Iris pigment epithelial cell (primary cell): ENCODE data around the gene BABAM2.
"Not testable (repeated sequence)": the region's sequence is repeated elsewhere in the genome, so short reads cannot be mapped to it uniquely, and the experiment has no call there.

Experiments
- DNase-seq: peaks from one replicate; pipeline ENCODE4 v3.0.0-alpha.2; 2011; ENCODE audit warnings: low read depth

Gene BABAM2

DNA sequence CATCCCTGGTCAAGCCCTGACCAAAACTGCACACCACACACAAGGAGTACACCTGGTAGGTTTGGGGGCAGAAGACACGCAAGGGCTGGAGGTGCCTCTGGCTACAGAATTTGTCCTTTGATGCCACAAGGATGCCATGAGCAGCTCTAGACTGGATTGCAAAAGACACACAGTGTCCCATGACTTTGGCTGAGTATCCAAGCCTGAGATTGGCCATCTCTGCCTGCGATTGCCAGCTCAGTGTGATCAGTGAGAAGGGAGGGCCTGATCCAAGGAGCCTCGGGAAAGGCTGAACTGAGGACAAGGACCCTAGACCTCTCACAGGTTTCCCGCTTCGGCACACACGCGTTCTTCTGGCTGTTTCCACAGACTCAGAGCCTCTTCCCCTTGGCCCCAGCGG is 442.2 kb downstream of the BABAM2 start:
- DNase-seq, result no peak

DNA sequence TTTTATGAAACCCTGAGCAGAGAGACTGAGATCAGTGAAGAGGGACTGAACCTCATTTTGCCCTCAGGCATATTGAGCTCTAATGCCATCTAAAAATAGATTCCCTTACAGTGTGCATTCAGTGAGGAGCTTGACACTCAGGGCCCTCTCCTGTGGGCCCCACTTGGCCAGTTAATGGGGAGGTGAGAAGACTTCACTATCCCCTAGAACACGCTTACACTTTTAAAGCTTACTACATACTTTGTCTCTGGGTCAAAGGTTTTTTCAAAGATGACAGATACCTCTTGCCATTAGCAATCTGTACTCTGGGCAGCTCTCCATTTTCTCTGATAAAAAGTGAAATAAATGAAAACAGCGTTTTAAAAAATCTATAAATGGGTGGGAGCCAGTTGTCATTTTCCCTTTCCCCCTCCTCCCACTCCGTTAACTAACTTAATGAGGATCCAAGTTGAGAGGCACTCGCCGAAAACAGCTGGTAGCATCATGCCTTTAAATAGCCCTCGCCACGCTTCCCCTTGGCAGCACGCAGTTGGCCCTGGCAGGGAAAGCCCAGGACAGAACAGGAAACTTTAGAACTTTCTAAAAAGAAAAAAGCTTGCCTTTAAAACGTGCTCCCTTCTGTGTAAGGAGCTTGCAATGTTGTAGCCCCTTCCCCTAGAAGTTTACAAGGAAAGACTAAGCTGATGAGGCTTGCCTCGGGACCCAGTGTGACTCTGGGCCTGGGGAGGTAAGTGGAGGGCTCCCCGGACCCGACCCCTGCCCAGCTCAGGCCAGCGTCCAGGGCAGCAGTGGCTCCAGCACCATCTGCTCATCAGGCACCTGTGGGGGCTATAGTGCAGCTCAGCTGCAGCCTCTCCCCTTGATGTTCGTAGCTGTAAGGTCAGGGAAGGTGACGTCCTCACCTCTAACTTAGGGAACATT is 443.3 kb downstream of the BABAM2 start:
- DNase-seq, result no peak

- no peak for DNase-seq
Observed at GRCh38 chr2:28334527-28334894, 444.0 kb downstream of the BABAM2 start.

GRCh38 chr2:28335265-28335664 is 444.7 kb downstream of the BABAM2 start:
- not testable (repeated sequence) for DNase-seq

DNA sequence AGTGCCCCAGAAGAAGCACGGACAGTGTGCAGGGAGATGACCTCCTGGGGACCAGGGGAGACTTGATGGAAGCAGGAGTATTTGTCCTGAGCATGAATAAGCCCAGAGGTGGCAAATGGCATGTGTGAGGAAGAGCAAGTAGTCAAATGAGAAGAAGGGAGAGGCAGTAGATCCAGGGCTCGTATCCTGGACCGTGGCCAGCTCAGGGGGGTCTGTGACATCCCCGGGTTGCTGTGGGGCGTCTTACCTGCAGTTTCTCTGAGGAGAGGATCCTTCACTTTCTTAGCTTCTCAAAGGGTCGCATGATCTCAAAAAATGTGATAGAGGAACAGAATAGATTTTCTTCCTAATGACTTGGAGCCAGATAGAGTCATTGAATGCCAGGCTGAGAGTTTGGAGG is 445.1 kb downstream of the BABAM2 start:
- DNase-seq, result no peak

GRCh38 chr2:28336264-28336980 is 445.9 kb downstream of the BABAM2 start:
- DNase-seq, result no peak

- DNase-seq, result no peak
Observed at GRCh38 chr2:28336982-28337627, 446.6 kb downstream of the BABAM2 start.

DNA sequence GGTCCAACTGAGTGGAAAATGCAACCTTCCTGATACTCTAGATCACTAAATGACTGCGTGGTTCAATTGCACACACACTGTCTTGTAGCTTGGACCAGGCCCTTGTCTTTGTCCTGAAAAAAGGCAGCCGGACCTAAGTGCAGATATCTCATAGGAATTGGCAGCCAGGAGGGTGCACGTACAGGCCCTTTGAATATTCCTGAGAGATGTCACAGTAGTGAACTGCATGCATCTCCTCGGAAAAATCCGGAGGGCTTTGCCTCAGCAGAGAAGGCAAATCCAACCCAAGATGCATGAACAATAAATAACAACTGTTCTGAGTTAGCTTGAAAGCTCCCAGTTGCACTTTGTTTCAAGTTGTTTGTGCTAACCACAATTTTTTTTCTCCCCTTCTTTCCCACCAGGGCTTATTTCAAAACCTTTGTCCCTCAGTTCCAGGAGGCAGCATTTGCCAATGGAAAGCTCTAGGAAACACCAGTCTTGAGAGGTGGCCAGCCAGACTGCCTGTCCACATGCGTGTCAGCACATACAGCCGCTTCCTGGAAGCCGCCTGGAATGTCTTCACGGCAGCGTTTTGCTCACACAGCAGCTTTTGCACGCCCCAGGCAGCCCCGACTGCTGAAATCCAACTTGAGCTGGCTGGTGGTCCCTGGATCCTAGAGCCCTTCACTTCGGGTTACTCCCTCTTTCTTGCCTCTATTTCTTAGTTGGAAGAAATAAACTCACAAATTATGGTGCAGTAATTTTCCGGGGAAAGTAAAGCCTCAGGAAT is 447.7 kb downstream of the BABAM2 start:
- peak; percentile 85 for DNase-seq

DNA sequence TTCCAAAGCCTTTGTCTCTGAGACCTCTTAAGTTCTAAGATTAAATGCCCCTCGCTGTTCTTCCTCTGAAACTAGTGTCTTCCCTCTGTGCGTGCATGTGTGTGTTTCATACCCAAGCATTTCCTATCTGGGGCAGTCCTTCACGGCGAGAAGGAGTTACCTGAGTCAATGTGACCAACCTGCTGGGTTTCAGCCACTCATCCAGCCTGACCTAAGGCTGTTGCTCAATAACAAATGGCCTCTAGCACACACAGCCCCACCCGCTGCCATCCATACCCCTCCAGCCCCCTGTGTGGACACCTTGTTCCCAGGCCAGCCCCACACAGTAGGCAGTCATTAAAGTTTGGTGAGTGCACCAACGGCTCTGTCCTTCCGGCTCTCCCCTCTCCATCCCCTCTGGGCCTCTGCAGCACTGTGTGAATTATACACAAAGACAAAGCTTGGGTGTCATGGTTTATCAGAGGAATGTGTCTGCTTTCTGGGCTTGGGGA is 448.3 kb downstream of the BABAM2 start:
- DNase-seq, result no peak

GRCh38 chr2:28339516-28340175 is 449.1 kb downstream of the BABAM2 start:
- DNase-seq, result no peak

DNA sequence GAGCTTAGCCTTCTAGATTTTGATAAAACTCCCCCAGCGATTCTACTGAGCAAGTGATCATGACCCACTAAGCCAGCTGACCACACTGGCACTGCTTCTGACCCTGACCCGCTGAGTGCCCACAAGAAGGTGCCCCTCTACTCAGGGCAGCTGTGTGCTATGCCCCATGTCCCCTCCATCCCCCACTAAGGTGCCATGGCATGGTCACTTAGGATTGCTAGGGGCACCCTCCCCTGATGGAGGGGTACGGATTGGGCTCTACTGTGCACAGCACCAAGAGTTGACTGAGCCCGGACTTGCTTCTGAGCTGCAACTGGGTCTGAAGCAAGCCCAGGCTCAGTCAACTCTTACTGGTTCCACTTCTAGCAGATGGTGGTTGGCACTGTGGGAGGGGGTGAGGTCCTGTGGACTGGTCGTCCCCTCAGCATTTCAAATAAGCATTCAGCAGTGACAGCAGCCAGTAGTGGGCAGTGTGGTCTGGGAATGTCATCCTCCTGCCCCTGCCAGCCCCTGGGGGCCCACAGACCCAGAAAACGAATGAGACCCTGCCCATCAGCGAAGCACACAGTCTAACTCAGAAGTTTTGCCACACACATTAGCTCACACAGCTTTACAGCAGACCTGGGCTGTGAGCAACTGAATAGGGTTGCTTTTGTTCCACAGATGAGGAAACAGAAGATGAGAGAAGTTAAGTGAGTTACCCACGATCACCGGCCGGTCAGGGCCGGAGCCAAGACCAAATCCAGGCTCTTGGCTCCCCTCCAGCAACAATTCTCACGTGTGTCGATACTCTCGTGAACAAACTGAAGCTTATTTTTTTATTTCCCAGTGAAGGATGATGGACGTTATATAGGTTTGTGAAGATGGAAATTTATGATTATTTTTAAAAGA is 450.0 kb downstream of the BABAM2 start:
- DNase-seq, result no peak

DNA sequence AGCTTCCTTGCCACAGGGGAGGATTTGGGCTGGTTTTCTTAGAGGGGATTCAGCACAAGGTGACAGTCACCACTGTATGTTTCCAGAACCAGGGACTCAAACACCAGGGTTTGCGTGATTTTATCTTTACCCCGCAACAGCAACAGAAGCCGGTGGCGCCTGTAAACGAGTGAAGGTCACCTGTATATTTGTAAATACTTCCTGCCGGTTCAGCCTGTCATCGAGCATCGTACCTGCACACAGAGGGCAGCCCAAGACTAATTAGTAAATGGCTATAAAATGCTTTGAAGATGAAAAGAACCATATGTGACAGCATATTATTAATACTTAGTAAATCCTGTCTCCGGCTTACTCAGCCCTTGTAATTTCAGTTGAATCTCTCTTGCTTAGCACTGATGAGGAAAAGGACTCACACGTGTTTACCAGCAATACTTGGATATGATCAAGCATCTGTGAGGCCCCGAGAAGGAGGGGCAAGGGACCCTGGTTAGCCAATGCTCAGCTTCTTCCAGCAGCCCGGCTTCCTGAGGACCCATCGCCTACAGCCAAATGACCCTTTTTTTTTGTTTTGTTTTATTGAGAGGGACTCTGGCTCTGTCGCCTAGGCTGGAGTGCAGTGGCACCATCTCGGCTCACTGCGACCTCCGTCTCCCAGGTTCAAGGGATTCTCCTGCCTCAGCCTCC is 450.8 kb downstream of the BABAM2 start:
- DNase-seq, result no peak

DNA sequence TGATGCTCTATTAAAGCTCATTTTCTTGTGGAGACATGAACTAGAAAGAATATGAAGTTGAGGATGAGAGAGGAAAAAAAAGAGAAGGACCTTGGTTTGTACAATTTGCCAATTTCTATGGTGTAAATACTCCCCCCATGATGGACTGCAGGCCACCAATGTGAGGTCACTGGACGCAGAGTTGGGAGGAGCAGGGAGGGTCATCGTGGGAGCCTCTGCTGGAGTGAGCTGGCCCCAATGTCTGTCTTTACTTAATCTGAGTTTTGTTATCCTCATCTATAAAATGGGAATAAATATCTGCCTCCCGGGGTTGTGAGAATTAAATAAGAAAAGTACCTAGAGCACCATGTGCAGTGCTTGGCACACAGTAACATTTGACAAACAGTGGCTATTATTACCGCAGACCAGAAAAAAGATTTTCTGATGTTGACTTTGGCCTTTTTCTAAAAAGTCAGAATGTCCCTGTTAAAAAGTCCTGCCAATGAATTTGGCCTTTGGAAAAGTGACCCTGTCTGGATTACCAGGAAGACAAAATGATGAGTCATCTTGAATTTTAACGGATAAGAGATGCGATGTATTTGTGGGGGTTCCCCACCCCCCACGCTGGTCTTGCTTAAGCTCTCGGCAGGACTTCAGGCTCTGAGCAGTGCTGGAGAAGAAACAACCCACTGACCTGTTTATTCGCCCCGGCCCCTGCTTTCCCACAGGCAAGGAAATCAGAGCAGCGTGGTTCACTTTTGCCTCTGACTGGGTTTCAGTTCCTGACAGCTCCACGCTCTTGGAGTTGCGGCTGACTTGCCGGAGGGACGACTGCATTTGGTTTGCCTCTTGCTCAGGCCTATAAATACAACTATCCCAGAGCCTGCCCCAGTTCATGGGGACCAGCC is 451.8 kb downstream of the BABAM2 start:
- peak; percentile 93 for DNase-seq

- no peak for DNase-seq
Observed at GRCh38 chr2:28343184-28343942, 452.8 kb downstream of the BABAM2 start.

DNA sequence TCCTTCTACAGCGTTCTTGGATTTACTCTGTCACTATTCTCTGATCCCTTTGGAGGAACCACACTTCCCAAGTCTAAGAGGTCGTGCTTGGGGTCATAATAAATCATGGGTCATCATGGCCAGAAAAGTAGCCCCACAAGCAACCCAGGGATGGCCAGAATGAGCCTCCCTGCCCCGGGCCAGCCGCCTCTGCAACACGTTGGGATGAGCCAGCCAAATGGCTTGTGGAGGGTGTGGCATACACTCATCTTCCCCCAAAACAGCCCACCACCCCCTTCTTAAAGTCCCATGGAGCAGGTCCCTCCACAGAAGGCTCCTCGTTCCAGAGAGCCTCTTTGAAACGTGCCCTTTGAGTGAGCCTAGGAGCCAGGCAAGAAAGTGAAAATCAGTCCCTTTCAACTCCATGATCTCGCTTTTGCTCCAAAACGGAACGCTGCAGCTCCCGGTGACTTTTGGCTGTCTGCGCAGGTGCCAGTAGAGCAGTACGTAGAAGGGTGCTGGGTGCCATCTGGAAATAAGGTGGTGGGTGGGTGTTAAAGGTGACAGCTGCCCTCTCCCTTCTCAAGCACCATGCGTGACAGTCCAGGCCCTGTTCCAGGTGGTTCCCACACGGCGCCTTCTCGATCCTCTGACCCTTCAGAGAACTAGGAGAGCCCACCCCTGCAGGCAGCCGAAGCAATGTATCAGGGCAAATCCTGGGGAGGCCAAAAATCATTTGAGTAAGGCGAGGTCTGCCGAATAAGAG is 453.6 kb downstream of the BABAM2 start:
- no peak for DNase-seq

DNA sequence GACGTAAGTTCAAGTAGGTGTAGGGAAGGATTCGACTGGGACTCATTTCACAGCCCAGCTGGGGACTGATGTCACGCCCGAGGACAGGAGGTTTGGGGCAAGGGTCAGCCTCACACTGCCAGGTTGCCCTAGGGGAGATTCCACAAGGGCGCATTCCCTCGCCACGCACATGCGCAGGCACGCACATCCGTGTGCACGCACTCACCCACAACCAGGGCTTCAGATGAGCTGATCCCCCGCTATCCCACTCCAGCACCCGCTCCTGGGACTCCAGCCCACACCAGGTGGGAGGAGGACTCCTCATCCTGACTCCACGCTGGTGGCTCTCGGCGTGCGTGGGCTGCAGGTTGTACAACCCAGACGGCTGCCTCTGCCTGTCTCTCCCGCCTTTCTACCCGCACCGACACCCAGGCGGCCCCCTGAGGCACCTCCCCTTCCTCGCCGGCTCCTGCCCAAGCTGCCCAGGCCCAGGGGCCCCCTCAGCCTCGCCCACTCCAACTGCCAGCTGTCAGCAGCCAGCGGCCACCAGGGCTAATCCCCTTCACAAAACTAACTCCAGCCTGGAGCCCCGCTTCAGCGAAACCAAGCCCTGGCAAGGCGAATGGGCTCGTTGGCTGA is 454.3 kb downstream of the BABAM2 start:
- DNase-seq, result no peak

- DNase-seq, result no peak
Observed at GRCh38 chr2:28345619-28346018, 455.1 kb downstream of the BABAM2 start.
